Measurements from ENCODE around the gene PTH1R. TPM values are rescaled to one million over a fixed set of nuclear protein-coding genes. Genes with fewer than 3 reads are reported as not detected.

Gene PTH1R
- total RNA-seq, 2 donors from 2014 or later, result 1.3 to 10.8 TPM

GRCh38 chr3:46889381-46890110, 12.0 kb downstream of the PTH1R start:
- no peaks in the 10 kb centered on the region for H3K9me3 ChIP-seq
- H3K4me3 ChIP-seq, result no peak overlapping the region
- no peak overlapping the region for H3K27ac ChIP-seq
- H3K36me3 ChIP-seq, result no peaks in the 10 kb centered on the region
- no peaks in the 10 kb centered on the region for H3K27me3 ChIP-seq (replicated peaks; ENCODE audit: insufficient read depth)
- 62% methylated on average over 6 of the region's 6 CpGs for WGBS
- TF ChIP-seq CTCF (IDR thresholded peaks at IDR 0.05), result no peak
- TF ChIP-seq POLR2AphosphoS5 (IDR thresholded peaks at IDR 0.05), result no peak
- no peak for TF ChIP-seq POLR2A (IDR thresholded peaks at IDR 0.05)
- no peak for DNase-seq (ENCODE audit: low spot score)
- no peaks in the 10 kb centered on the region for H3K4me1 ChIP-seq (replicated peaks)
- intact Hi-C loops (cut with DNase I), result no loop called here

- Histone ChIP-seq H3K9me3 (no peaks in the 10 kb centered on the region), H3K36me3 (no peaks in the 10 kb centered on the region), H3K27ac (no peak overlapping the region), H3K27me3 (replicated peaks; ENCODE audit: insufficient read depth) (no peaks in the 10 kb centered on the region), H3K4me3 (no peak overlapping the region), H3K4me1 (replicated peaks) (no peaks in the 10 kb centered on the region)
- 100% methylated on average over 1 of the region's 1 CpG for WGBS
- no peak for DNase-seq (ENCODE audit: low spot score)
- intact Hi-C loops (cut with DNase I), result no loop called here
- no peak for TF ChIP-seq POLR2AphosphoS5 (IDR thresholded peaks at IDR 0.05)
- TF ChIP-seq CTCF (IDR thresholded peaks at IDR 0.05), result no peak
- TF ChIP-seq POLR2A (IDR thresholded peaks at IDR 0.05), result no peak
Measured at GRCh38 chr3:46890132-46890531, 12.6 kb downstream of the PTH1R start.

- no peaks in the 10 kb centered on the region for H3K9me3 ChIP-seq
- 95% methylated on average over 3 of the region's 3 CpGs for WGBS
- H3K4me3 ChIP-seq, result no peak overlapping the region
- H3K36me3 ChIP-seq, result no peaks in the 10 kb centered on the region
- DNase-seq (ENCODE audit: low spot score), result no peak
- intact Hi-C loops (cut with DNase I), result no loop called here
- no peak overlapping the region for H3K27ac ChIP-seq
- H3K4me1 ChIP-seq (replicated peaks), result no peaks in the 10 kb centered on the region
- H3K27me3 ChIP-seq (replicated peaks; ENCODE audit: insufficient read depth), result no peaks in the 10 kb centered on the region
- TF ChIP-seq CTCF (IDR thresholded peaks at IDR 0.05) (no peak), POLR2A (IDR thresholded peaks at IDR 0.05) (no peak), POLR2AphosphoS5 (IDR thresholded peaks at IDR 0.05) (no peak)
Measured at GRCh38 chr3:46891132-46891531, 13.6 kb downstream of the PTH1R start.

GRCh38 chr3:46892285-46893145, 15.0 kb downstream of the PTH1R start:
- H3K4me1 ChIP-seq (replicated peaks), result no peaks in the 10 kb centered on the region
- intact Hi-C loops (cut with DNase I), result no loop called here
- H3K36me3 ChIP-seq, result no peaks in the 10 kb centered on the region
- H3K9me3 ChIP-seq, result no peaks in the 10 kb centered on the region
- 9% methylated on average over 47 of the region's 58 CpGs for WGBS
- no peak overlapping the region for H3K27ac ChIP-seq
- DNase-seq (ENCODE audit: low spot score), result peak; percentile 54
- no peak for TF ChIP-seq POLR2A (IDR thresholded peaks at IDR 0.05)
- peak in 2 of 4 experiments; percentile 6 to 11 for TF ChIP-seq CTCF (IDR thresholded peaks at IDR 0.05)
- TF ChIP-seq POLR2AphosphoS5 (IDR thresholded peaks at IDR 0.05), result peak; percentile 18
- H3K27me3 ChIP-seq (replicated peaks; ENCODE audit: insufficient read depth), result no peaks in the 10 kb centered on the region
- peak overlapping the region; percentile 27 to 28 for H3K4me3 ChIP-seq

Data from prostate gland (tissue), 2 donors.